Measurements from ENCODE around the gene SYT10. TPM values are rescaled to one million over a fixed set of nuclear protein-coding genes. Genes with fewer than 3 reads are reported as not detected.

SYT10 gene
- total RNA-seq: not detected in 2 replicates

GRCh38 chr12:33439587-33440011 lies at the start of gene SYT10:
TSS of gene SYT10 (minus strand) at chr12:33439819. CDS start at chr12:33439522, 297 bp downstream.

Measured in hair follicular keratinocyte (primary cell).